ENCODE results near the gene ANKRD1. TPM values are rescaled to one million over a fixed set of nuclear protein-coding genes. Genes with fewer than 3 reads are reported as not detected.

Gene ANKRD1
- total RNA-seq, 1 donor from 2014 or later: not detected

GRCh38 chr10:90862908-90863514 is 57.9 kb downstream of the ANKRD1 start:
- intact Hi-C loops (cut with micrococcal nuclease): loop anchor here (1.0 kb wide), 2 partner anchors 8 to 112 kb away; partner anchors contain the start of gene RPP30

Other genes starting within 250 kb of the ANKRD1 start
- 0.05 TPM in 1 of 2 replicates, not detected in the other for gene HTR7, start 63.0 kb downstream of the ANKRD1 start, total RNA-seq
- gene RPP30, start 49.1 kb downstream of the ANKRD1 start, total RNA-seq: 55.2 and 57.7 TPM in 2 replicates

Data from T-helper 2 cell treated with Interferon-gamma antibody and Interleukin-4, amounts not matched to agents 100 ng/mL and 5 ng/mL, for 36 hours (primary cell).